ENCODE data around the gene BCR.

BCR gene

DNA sequence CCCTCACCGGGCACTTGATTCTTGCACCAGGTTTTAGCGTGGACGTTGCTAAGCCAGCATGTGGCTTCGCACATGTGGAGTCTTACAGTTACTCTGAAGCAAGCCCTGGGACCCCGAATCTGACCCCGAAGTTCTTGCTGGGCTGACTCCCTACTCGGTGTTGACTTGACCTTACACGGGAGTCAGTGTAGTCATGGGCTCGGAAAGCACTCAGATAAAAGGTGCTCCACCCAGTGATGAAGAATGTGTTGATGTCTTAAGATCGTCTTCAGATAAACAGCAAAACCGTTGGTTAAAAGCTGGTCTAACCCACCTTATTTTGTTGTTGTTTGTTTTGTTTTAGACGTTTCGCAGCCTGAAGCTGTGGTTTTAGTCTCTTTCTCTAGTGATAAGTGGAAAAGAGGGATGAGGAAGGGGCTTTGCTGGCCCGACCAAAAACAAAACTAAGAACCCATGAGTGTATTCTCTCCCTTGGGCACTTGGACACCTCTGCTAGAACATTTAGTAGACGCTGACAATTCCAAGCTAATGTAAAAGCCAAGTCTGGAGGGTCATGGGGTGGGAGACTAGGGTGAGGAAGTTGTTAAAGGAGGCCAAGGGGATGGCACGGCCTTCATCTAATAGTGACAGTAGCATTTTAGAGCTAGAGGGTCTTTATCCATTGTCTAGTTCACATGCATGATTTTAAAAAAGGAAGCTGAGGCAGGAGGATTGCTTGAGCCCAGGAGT lies 69.9 kb downstream of the BCR start:
- no peak for DNase-seq

- no peak for DNase-seq
Measured at GRCh38 chr22:23250785-23251363, 70.6 kb downstream of the BCR start.

DNA sequence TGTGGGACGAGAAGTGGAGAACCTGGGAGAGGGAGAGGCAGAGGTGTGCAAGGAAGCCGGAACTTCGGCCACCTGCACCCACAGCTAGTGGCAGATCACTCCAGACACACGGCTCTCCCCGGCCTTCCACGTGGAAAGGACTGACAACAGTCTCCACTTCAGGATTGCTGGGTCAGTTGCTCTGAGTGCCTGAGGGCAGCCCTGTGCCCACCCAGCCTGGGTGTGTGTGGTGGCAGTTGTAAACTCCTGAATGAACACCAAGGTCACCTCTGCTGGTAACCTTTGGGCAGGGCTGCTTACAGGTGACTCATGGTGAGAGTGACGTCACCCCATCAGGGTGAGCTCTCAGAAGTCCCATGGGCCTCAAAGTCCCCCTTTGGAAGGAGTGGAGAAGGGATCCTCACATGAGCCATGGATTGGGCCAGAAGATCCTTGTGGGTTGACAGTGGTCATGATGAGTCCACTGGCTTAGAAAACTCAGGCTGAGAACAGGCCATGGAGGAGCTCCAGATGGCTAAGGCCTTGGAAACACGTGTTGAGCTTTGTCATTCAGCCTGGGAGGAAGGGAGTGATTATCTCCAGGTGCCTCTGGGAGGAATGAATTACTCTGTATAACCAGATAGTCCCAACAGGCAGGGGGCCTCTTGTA lies 71.3 kb downstream of the BCR start:
- no peak for DNase-seq

DNA sequence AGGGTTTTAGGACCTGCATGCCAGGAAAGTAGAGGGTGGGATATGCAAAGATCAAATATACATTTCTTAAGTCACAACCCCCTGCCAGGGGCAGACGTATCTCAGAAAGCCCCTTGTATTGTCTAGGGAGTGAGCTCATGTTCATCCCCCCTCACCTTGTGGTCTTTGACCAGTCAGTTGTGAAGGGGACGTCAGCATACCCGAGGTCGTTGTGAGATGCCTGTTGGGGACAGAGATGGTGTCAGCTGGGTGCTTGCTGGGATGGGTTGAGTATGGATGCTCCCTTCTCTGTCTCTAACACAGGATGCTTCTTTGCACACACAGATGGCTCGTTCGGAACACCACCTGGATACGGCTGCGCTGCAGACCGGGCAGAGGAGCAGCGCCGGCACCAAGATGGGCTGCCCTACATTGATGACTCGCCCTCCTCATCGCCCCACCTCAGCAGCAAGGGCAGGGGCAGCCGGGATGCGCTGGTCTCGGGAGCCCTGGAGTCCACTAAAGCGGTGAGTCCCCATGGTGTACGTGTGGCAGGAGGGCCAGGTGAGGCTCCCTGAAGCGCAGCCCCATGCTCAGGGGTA lies 73.3 kb downstream of the BCR start:
- DNase-seq, result no peak

GRCh38 chr22:23255506-23256170 lies 75.3 kb downstream of the BCR start:
- DNase-seq, result no peak

- no peak for DNase-seq
Measured at GRCh38 chr22:23256171-23256932, 76.0 kb downstream of the BCR start.

GRCh38 chr22:23256986-23257888 lies 76.9 kb downstream of the BCR start:
- DNase-seq, result no peak

- no peak for DNase-seq
Measured at GRCh38 chr22:23257889-23258825, 77.8 kb downstream of the BCR start.

DNA sequence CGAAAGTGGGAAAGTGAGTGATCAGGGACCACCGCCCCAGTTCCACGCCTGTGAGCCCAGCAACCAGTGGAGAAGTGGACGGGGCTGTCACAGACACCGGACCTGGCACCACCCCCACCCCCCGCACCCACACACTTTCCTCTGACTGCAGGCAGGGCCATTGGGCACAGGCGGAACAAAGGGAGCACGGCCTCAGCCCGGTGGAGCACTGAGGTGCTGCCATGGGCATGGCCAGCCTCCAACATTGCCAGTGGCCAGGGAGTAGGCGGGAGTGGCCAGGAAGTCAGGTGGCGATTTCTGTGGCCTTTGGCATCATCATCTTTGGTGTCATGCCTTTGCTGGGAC lies 78.5 kb downstream of the BCR start:
- no peak for DNase-seq

GRCh38 chr22:23259916-23260644 lies 79.8 kb downstream of the BCR start:
- DNase-seq, result no peak

- no peak for DNase-seq
Measured at GRCh38 chr22:23260645-23261581, 80.6 kb downstream of the BCR start.

- no peak for DNase-seq
Measured at GRCh38 chr22:23261900-23262450, 81.7 kb downstream of the BCR start.

DNA sequence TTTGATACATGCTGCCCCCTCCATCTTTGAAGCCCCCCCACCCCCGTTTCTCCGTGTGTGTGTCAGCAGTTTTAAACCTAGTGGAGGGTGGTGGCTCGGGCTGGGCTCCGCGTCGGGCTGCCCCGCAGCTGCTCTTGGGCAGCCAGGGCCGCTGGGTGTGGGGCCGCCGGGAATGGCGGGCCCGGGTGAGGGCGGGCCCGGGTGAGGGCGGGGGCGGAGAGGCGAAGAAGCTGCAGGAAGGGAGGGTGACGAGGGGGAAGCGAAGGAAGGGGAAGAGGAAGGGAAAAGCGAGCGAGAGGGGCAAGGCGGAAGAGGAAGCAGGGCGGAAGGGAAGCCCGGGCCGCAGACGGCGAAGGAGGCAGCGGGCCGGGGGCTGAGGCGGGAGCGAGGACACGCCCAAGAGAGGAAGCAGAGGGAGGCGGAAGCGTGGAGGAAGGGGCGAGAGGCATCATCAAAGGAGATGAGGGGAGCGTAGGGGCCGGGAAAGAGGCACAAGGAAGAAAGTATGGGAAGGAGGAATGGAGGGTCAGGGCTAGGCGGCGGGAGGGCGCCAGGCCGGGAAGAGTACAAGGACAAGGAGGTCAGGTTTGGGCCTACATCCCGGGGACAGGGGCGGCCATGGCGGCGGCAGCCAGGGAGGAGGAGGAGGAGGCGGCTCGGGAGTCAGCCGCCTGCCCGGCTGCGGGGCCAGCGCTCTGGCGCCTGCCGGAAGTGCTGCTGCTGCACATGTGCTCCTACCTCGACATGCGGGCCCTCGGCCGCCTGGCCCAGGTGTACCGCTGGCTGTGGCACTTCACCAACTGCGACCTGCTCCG lies 82.4 kb downstream of the BCR start:
- DNase-seq, result no peak

- DNase-seq, result no peak
Measured at GRCh38 chr22:23263651-23264555, 83.6 kb downstream of the BCR start.

DNA sequence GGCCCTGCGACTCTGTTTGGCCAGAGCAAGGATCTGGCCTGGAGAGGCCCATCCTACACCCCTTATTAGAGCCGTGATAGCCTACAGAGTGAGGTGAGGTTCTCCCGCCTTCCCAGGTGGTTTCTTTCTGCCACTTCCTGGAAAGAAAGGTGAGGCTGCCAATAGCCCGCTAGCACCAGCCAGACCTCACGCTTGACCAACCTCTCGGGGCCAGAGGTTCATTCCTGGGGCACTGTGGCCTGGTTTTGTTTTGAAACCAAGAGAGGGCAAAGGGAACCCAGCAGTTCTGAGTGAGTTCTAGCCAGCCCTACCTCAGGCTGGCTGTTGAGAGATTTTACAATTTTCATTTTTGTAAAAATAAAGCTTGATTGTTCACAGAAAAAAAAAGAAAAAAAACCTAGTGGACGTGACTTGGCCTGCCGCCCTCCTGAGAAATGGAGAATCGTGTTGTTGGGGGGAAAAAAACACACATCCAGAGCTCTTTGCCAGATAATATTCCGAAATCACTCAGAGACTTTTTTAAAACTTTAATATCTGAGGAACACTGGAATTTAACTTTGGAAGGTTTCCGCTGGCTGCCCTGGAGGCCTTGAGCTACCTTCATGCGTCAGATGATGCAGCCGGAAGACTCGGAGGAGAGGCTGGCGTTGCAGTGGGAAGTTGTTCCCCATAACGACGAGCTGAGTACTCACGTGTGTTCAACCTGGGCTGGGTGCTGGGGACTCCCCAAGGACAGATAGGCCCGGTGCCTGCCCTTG lies 84.5 kb downstream of the BCR start:
- DNase-seq, result no peak

GRCh38 chr22:23265368-23265700 lies 85.0 kb downstream of the BCR start:
- DNase-seq, result no peak

All from islet precursor cell (in vitro differentiated cells).